Keratinocyte (primary cell): Measurements from ENCODE around the gene NCOA3. TPM values are rescaled to one million over a fixed set of nuclear protein-coding genes. Genes with fewer than 3 reads are reported as not detected.
"Not testable (repeated sequence)": the region's sequence is repeated elsewhere in the genome, so short reads cannot be mapped to it uniquely, and the experiment has no call there.

Source experiments
- DNase-seq: peaks from one replicate; pipeline ENCODE4 v3.0.0-alpha.2; 2011; ENCODE audit warnings: low read depth, missing footprints, low spot score
- FAIRE-seq: peaks from 2 replicates; lab custom pipeline; 2011; peaks lifted over from hg19 to GRCh38; lab: Jason Lieb, UNC
- H2AFZ ChIP-seq: 2 replicates; pipeline ENCODE4 v1.6.0; 2012; ENCODE audit warnings: low read length, control low read depth, inconsistent platforms; ENCODE audit not compliant: control insufficient read depth
- H3K27ac ChIP-seq: 2 replicates; pipeline ENCODE4 v1.5.1; 2011; ENCODE audit warnings: low read length; ENCODE audit not compliant: control insufficient read depth, insufficient read depth
- H3K27me3 ChIP-seq: 3 replicates; pipeline ENCODE4 v1.6.0; 2011; ENCODE audit warnings: low read length; ENCODE audit not compliant: control insufficient read depth, insufficient read depth; ENCODE audit errors: extremely low read depth
- H3K36me3 ChIP-seq, 2 experiments: 2 replicates in 1 of 2; 3 replicates in 1 of 2; pipeline ENCODE4 v1.5.1; 2011; ENCODE audit warnings: low read length in 2 of 2, mild to moderate bottlenecking in 1 of 2; ENCODE audit not compliant: control insufficient read depth in 2 of 2, insufficient read depth in 2 of 2; ENCODE audit errors: extremely low read depth in 1 of 2
- H3K4me1 ChIP-seq: 3 replicates; pipeline ENCODE4 v1.5.1; 2011; ENCODE audit warnings: low read length; ENCODE audit not compliant: control insufficient read depth, insufficient read depth; ENCODE audit errors: extremely low read depth
- H3K4me2 ChIP-seq: 3 replicates; pipeline ENCODE4 v1.6.0; 2011; ENCODE audit warnings: low read depth, low read length; ENCODE audit not compliant: control insufficient read depth, insufficient read depth; ENCODE audit errors: extremely low read depth
- H3K4me3 ChIP-seq, 3 experiments: fragments of 200-600 bp in 1 of 3; sonication (generic) in 1 of 3; 2 replicates in 2 of 3; 3 replicates in 1 of 3; pipeline ENCODE4 v1.5.1; 2011 to 2016; ENCODE audit warnings: low read length in 3 of 3, mild to moderate bottlenecking in 3 of 3, control low read depth in 2 of 3, inconsistent platforms in 1 of 3, low read depth in 1 of 3, mixed read lengths in 1 of 3, mixed run types in 1 of 3, moderate library complexity in 1 of 3; ENCODE audit not compliant: control insufficient read depth in 2 of 3, insufficient read depth in 2 of 3; ENCODE audit errors: extremely low read depth in 1 of 3
- H3K79me2 ChIP-seq: 2 replicates; pipeline ENCODE4 v1.6.0; 2012; ENCODE audit warnings: low read length; ENCODE audit not compliant: control insufficient read depth, insufficient read depth
- H3K9ac ChIP-seq: 3 replicates; pipeline ENCODE4 v1.6.0; 2011; ENCODE audit warnings: low read length; ENCODE audit not compliant: control insufficient read depth, insufficient read depth; ENCODE audit errors: extremely low read depth
- H3K9me1 ChIP-seq: 3 replicates; pipeline ENCODE4 v1.6.0; 2011; ENCODE audit warnings: low read length; ENCODE audit not compliant: control insufficient read depth, insufficient read depth; ENCODE audit errors: extremely low read depth
- H3K9me3 ChIP-seq: 2 replicates; pipeline ENCODE4 v1.5.1; 2012; ENCODE audit warnings: low read depth, low read length; ENCODE audit not compliant: control insufficient read depth
- H4K20me1 ChIP-seq: 3 replicates; pipeline ENCODE4 v1.6.0; 2011; ENCODE audit warnings: low read length; ENCODE audit not compliant: control insufficient read depth, insufficient read depth; ENCODE audit errors: extremely low read depth
- EZH2 ChIP-seq: IDR thresholded peaks from one replicate; pipeline ENCODE4 v1.6.1; 2012; ENCODE audit warnings: inconsistent platforms, mild to moderate bottlenecking, low read length, moderate library complexity
- dilution Hi-C: fragments of 300-500 bp; cut with MboI; formaldehyde crosslinking; loops from one replicate; pipeline ENCODE4 v1.7.0; 2020; ENCODE audit warnings: low sequenced_read_pairs; ENCODE audit not compliant: extremely low pct_ligation_motif_present
- polyA plus RNA-seq, 5 experiments: library from polyadenylated mRNA; depleted of rRNA in 3 of 5; stranded (reverse) in 3 of 5; stranded (forward) in 1 of 5; unstranded in 1 of 5; fragments of >200 nt; gene quantifications; 1 replicate in 1 of 5; 2 replicates in 3 of 5; 3 replicates in 1 of 5; pipeline versions ENCODE4 v1.2.1 to v1.2.3, GENCODE V29; 2011 to 2012; ENCODE audit warnings: missing spikeins in 2 of 5, low read depth in 1 of 5, low replicate concordance in 1 of 5
- TF ChIP-seq, protein P1 (sequence below), 3 experiments: IDR thresholded peaks in 1 of 3; conservative IDR thresholded peaks in 1 of 3; optimal IDR thresholded peaks in 1 of 3; 2 replicates in 2 of 3; 3 replicates in 1 of 3; pipeline versions ENCODE3 to v1.5.1; 2011; ENCODE audit warnings: low read length in 3 of 3, mild to moderate bottlenecking in 3 of 3, moderate library complexity in 2 of 3, control low read depth in 1 of 3, inconsistent platforms in 1 of 3; ENCODE audit not compliant: insufficient read depth in 2 of 3; ENCODE audit errors: extremely low read depth in 1 of 3

Gene NCOA3
- polyA plus RNA-seq, 1 donor (not counting 4 experiments of a cell fraction or from before 2014, with no cell fraction given), result 25.8 TPM

DNA sequence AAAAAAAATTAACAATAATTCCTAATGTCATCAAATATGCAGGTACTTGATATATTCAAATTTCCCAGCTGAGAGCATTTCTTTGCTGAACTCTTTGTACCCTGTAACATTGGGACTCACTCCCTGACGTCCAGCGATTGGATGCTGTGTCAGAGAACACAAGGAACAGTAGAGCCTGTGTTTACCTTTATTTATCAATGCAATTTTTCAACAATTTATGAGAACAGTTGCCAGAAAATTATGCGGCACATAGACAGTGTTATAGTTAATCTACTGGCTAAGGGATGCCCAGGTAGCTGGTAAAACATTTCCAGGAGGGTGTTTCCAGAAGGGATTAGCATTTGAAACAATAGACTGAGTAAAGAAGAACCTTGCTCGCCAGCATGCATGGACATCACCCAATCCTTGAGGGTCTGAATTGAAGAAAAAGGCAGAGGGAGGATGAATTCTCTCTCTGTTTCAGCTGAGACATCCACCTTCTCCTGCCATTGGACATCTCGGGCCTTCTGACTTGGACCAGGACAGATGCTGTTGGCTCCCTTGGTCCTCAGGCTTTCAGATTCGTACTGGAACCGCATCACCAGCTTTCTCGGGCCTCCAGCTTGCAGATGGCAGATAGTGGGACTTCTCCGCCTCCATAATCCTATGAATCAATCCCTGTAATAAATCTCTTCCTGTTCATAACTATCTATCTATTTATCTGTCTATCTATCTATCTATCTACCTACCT lies 42.2 kb upstream of the NCOA3 start:
- no peak overlapping the region for H2AFZ ChIP-seq
- no peak for FAIRE-seq
- no peaks in the 10 kb centered on the region for H3K9me1 ChIP-seq

DNA sequence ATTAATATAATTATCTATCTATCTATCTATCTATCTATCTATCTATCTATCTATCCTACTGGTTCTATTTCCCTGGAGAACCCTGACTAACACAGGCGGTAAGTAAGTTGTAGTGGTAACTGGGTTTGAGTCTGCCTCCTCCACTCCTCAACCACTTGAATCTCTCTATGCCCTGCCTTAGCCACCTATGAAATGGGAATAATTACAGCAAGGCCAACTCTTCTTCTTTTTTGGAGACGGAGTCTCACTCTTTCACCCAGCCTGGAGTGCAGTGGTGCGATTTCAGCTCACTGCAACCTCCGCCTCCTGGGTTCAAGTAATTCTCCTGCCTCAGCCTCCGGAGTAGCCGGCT lies 41.0 kb upstream of the NCOA3 start:
- H3K9me1 ChIP-seq, dilution Hi-C loops, FAIRE-seq, DNase-seq, H3K4me3 ChIP-seq, H3K9ac ChIP-seq, H2AFZ ChIP-seq, H3K79me2 ChIP-seq, H3K4me2 ChIP-seq, H3K27ac ChIP-seq, H3K36me3 ChIP-seq, H3K27me3 ChIP-seq, H3K9me3 ChIP-seq, H4K20me1 ChIP-seq: not testable (repeated sequence)
- H3K4me1 ChIP-seq, result peaks cover 32% of the 10 kb centered on the region

More for the DNA sequence above, 42.2 kb upstream of the NCOA3 start:
- Histone ChIP-seq H3K27me3 (no peaks in the 10 kb centered on the region), H3K27ac (no peak overlapping the region), H3K9ac (no peak overlapping the region), H3K36me3 (no peaks in the 10 kb centered on the region), H3K79me2 (no peaks in the 10 kb centered on the region), H3K9me3 (no peaks in the 10 kb centered on the region), H4K20me1 (no peaks in the 10 kb centered on the region), H3K4me2 (no peak overlapping the region), H3K4me1 (peaks cover 38% of the 10 kb centered on the region), H3K4me3 (no peak overlapping the region)
- no peak for DNase-seq
- dilution Hi-C loops, result no loop called here
- TF ChIP-seq EZH2, result no peak
- TF ChIP-seq, protein P1, sequence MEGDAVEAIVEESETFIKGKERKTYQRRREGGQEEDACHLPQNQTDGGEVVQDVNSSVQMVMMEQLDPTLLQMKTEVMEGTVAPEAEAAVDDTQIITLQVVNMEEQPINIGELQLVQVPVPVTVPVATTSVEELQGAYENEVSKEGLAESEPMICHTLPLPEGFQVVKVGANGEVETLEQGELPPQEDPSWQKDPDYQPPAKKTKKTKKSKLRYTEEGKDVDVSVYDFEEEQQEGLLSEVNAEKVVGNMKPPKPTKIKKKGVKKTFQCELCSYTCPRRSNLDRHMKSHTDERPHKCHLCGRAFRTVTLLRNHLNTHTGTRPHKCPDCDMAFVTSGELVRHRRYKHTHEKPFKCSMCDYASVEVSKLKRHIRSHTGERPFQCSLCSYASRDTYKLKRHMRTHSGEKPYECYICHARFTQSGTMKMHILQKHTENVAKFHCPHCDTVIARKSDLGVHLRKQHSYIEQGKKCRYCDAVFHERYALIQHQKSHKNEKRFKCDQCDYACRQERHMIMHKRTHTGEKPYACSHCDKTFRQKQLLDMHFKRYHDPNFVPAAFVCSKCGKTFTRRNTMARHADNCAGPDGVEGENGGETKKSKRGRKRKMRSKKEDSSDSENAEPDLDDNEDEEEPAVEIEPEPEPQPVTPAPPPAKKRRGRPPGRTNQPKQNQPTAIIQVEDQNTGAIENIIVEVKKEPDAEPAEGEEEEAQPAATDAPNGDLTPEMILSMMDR (optimal IDR thresholded peaks at IDR 0.05 in 1 of 3, IDR thresholded peaks at IDR 0.05 in 1 of 3, conservative IDR thresholded peaks at IDR 0.05 in 1 of 3; ENCODE audit: extremely low read depth in 1 of 3, insufficient read depth in 2 of 3, low read length in 3 of 3), result no peak
